Smooth muscle cell (in vitro differentiated cells): ENCODE results near the gene SIL1. TPM values are rescaled to one million over a fixed set of nuclear protein-coding genes. Genes with fewer than 3 reads are reported as not detected.

Experiments used
- DNase-seq: peaks from one replicate; lab custom pipeline; 2025; ENCODE audit not compliant: unreplicated experiment; lab: John Stamatoyannopoulos, UW
- H2AFZ ChIP-seq: fragments of 200-600 bp; sonication (generic); 2 replicates; pipeline ENCODE4 v1.6.0; 2016; ENCODE audit warnings: antibody characterized with exemption, low read depth, mild to moderate bottlenecking
- H3F3A ChIP-seq: fragments of 200-600 bp; sonication (generic); 2 replicates; pipeline ENCODE4 v1.6.0; 2017; ENCODE audit warnings: antibody characterized with exemption, low read depth
- H3K27ac ChIP-seq: fragments of 200-600 bp; sonication (generic); 2 replicates; pipeline ENCODE4 v1.5.1; 2016; ENCODE audit warnings: low read depth, mild to moderate bottlenecking
- H3K27me3 ChIP-seq: fragments of 200-600 bp; sonication (generic); 2 replicates; pipeline ENCODE4 v1.6.1; 2016; ENCODE audit warnings: low read depth, mild to moderate bottlenecking
- H3K36me3 ChIP-seq: fragments of 200-600 bp; sonication (generic); 2 replicates; pipeline ENCODE4 v1.5.1; 2016; ENCODE audit warnings: low read depth
- H3K4me1 ChIP-seq: fragments of 200-600 bp; sonication (generic); 2 replicates; pipeline ENCODE4 v1.5.1; 2016; ENCODE audit warnings: low read depth
- H3K4me2 ChIP-seq: fragments of 200-600 bp; sonication (generic); 2 replicates; pipeline ENCODE4 v1.6.0; 2016; ENCODE audit warnings: mild to moderate bottlenecking
- H3K4me3 ChIP-seq: fragments of 200-600 bp; sonication (generic); 2 replicates; pipeline ENCODE4 v1.5.1; 2016; ENCODE audit warnings: mild to moderate bottlenecking
- H3K79me2 ChIP-seq: fragments of 200-600 bp; sonication (generic); 2 replicates; pipeline ENCODE4 v1.6.0; 2016; ENCODE audit warnings: low read depth, mild to moderate bottlenecking
- H3K9ac ChIP-seq: fragments of 200-600 bp; sonication (generic); 2 replicates; pipeline ENCODE4 v1.6.0; 2016; ENCODE audit warnings: low read depth
- H3K9me3 ChIP-seq: fragments of 200-600 bp; sonication (generic); replicated peaks from 2 replicates; pipeline ENCODE4 v1.5.1; 2016; ENCODE audit warnings: low read depth
- H4K20me1 ChIP-seq: fragments of 200-600 bp; sonication (generic); 2 replicates; pipeline ENCODE4 v1.6.0; 2016; ENCODE audit warnings: low read depth
- CTCF ChIP-seq: fragments of 200-600 bp; sonication (generic); IDR thresholded peaks from 2 replicates; pipeline ENCODE4 v1.5.1; 2017; ENCODE audit warnings: borderline replicate concordance, mild to moderate bottlenecking, antibody characterized with exemption; ENCODE audit not compliant: insufficient read depth, poor library complexity, severe bottlenecking
- WGBS: methylation state at CpG from one replicate; pipeline ENCODE4 v1.1.7; 2016; ENCODE audit warnings: low lambda C conversion rate; 5-methylcytosine and 5-hydroxymethylcytosine counted together
- polyA plus RNA-seq: library from polyadenylated mRNA; unstranded; fragments of >200 nt; fragmentation: Nextera tagmentation; extraction: Ambion mirVana; gene quantifications from 2 replicates; pipeline ENCODE4 v1.2.1, GENCODE V29; 2016
- total RNA-seq: library from RNA; depleted of rRNA; stranded (reverse); fragments of >200 nt; gene quantifications from 2 replicates; pipeline ENCODE4 v1.2.3, GENCODE V29; 2014

The SIL1 gene
- total and polyA plus RNA-seq, 2 experiments from 2014 or later, result 45.5 to 119 TPM

GRCh38 chr5:138996120-138996519 lies 202.0 kb downstream of the SIL1 start:
- Histone ChIP-seq H3K4me3 (no peak overlapping the region), H3K9ac (no peak overlapping the region), H3K9me3 (no peaks in the 10 kb centered on the region), H3K4me2 (no peak overlapping the region), H4K20me1 (no peaks in the 10 kb centered on the region), H3K79me2 (no peaks in the 10 kb centered on the region), H2AFZ (no peak overlapping the region), H3F3A (no peaks in the 10 kb centered on the region), H3K36me3 (no peaks in the 10 kb centered on the region), H3K4me1 (no peaks in the 10 kb centered on the region), H3K27ac (no peak overlapping the region), H3K27me3 (no peaks in the 10 kb centered on the region)
- no peak for TF ChIP-seq CTCF
- WGBS, result 97% methylated on average over 1 of the region's 1 CpG
- no peak for DNase-seq

- no peaks in the 10 kb centered on the region for H3K9me3 ChIP-seq
- H2AFZ ChIP-seq, result no peak overlapping the region
- no peak for TF ChIP-seq CTCF
- H4K20me1 ChIP-seq, result no peaks in the 10 kb centered on the region
- H3K4me2 ChIP-seq, result no peak overlapping the region
- no peaks in the 10 kb centered on the region for H3K79me2 ChIP-seq
- 86% methylated on average over 4 of the region's 4 CpGs for WGBS
- no peaks in the 10 kb centered on the region for H3K27me3 ChIP-seq
- DNase-seq, result no peak
- H3K4me1 ChIP-seq, result no peaks in the 10 kb centered on the region
- H3K27ac ChIP-seq, result no peak overlapping the region
- H3F3A ChIP-seq, result peaks cover 4% of the 10 kb centered on the region
- no peak overlapping the region for H3K9ac ChIP-seq
- no peak overlapping the region for H3K4me3 ChIP-seq
- no peaks in the 10 kb centered on the region for H3K36me3 ChIP-seq
Observed at GRCh38 chr5:138990986-138991590, 207.1 kb downstream of the SIL1 start.

GRCh38 chr5:138989720-138990119 lies 208.4 kb downstream of the SIL1 start:
- Histone ChIP-seq H4K20me1 (no peaks in the 10 kb centered on the region), H3K4me2 (peak overlapping the region; percentile 27), H3K79me2 (no peaks in the 10 kb centered on the region), H3K9ac (no peak overlapping the region), H3K4me3 (no peak overlapping the region), H2AFZ (no peak overlapping the region), H3K27me3 (no peaks in the 10 kb centered on the region), H3F3A (peaks cover 4% of the 10 kb centered on the region), H3K9me3 (no peaks in the 10 kb centered on the region), H3K27ac (peak overlapping the region; percentile 28), H3K36me3 (no peaks in the 10 kb centered on the region), H3K4me1 (peaks cover 4% of the 10 kb centered on the region)
- no peak for TF ChIP-seq CTCF
- 68% methylated on average over 6 of the region's 6 CpGs for WGBS
- DNase-seq, result no peak

DNA sequence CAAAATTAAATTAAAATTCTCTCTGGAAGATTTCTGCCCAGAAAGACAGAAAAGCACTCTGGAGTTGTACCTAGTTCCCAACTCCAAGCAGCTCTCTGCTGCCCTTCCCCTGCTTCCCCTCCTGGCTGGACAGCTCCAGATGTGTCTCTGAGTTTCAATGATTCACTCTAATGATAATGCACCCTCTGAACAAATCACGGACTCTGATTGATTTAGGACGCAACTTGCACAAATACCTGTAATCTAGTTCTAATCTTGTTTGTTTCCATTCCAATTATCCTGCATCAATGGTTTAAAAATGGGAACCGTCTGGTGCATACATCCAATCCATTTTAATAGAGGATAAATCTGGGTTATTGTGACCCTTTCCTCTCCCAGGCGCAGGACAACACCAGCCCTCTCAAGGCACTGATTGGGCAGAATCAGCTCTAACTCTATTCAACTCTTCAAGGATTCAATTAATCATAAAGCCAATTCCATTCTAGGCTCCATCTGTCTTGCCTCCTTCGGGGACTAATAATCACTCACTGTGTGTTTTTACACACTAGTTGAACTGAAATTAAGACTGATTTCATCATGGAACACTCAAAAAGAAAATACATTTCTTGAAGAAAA lies 211.9 kb downstream of the SIL1 start:
- Histone ChIP-seq H3K27me3 (no peaks in the 10 kb centered on the region), H3K36me3 (no peaks in the 10 kb centered on the region), H4K20me1 (no peaks in the 10 kb centered on the region), H3K27ac (no peak overlapping the region), H3K4me1 (peaks cover 4% of the 10 kb centered on the region), H3K9ac (no peak overlapping the region), H3K4me3 (no peak overlapping the region), H3K79me2 (no peaks in the 10 kb centered on the region), H3F3A (peaks cover 4% of the 10 kb centered on the region), H2AFZ (no peak overlapping the region), H3K4me2 (no peak overlapping the region), H3K9me3 (no peaks in the 10 kb centered on the region)
- no peak for DNase-seq
- 90% methylated on average over 5 of the region's 5 CpGs for WGBS
- no peak for TF ChIP-seq CTCF
